COLO668 (cell line): ENCODE data around the gene CXCL11.
"Not testable (repeated sequence)": the region's sequence is repeated elsewhere in the genome, so short reads cannot be mapped to it uniquely, and the experiment has no call there.

Experiments
- DNase-seq: peaks from one replicate; lab custom pipeline; 2025; ENCODE audit not compliant: unreplicated experiment; lab: John Stamatoyannopoulos, UW

CXCL11 gene

DNA sequence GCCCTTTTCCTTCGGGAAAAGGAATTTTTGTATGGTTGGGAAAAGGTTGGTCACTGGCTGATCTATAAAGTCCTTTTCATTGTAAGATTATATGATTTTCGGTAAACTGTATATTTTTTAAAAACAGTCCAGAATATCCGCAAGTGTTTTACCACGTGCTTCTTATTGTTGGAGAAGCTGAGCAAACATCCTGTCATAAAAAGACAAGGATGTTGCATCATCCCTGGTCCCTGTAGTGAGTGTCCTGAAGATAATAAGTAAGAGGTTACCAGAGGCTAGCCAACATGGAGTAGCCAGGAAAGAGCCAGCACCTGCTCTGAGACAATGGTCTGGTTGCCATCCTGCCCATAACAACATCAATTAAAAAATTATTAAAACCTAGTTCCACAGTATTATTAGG, 33.7 kb downstream of the CXCL11 start:
- DNase-seq, result no peak

DNA sequence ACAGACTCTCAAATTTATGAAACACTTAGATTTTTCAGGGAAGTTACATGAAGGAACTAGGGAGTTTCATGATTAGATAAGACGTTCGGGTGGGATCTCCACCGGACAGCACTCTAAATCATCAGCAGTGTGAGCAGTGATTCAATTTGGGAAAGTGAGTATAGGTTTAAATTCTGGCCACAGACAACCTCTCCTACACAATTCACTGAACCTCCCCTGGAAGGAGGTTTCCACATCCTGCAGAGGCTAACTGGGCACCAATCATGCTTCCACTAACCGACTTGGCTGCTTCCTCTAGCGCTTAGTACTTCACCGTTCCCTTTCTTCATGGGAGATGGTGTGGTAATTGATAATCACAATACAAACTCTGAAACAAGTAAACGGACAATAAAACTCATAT, 34.2 kb downstream of the CXCL11 start:
- DNase-seq, result no peak

GRCh38 chr4:76000279-76000678, 35.6 kb downstream of the CXCL11 start:
- DNase-seq, result no peak

GRCh38 chr4:75998525-75999147, 37.2 kb downstream of the CXCL11 start:
- not testable (repeated sequence) for DNase-seq

DNA sequence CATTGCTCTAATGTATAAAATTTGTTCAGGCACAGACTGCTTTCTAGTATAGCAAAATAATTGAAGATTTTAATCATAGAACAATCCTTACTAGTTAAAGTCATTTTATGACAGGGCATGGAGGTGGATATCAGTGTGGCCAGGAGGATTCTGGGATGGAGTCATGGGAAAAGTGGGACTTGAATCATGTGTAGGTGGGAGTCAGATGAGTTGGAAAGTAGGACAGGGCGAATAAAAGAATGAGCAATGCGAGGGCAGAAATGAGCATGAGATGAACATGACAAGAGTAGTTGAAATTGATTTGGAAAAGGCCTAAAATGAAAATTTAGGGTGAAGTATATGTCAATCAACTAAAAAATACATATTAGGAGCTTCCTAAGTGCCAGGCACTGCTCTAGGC, 37.9 kb downstream of the CXCL11 start:
- DNase-seq, result no peak

- no peak for DNase-seq
These were observed 38.8 kb downstream of the CXCL11 start for GRCh38 chr4:75997081-75997480.

GRCh38 chr4:75995727-75996126, 40.1 kb downstream of the CXCL11 start:
- no peak for DNase-seq

GRCh38 chr4:75992462-75992861, 43.4 kb downstream of the CXCL11 start:
- no peak for DNase-seq

- DNase-seq, result no peak
These were observed 45.9 kb downstream of the CXCL11 start for GRCh38 chr4:75989846-75990528.

DNA sequence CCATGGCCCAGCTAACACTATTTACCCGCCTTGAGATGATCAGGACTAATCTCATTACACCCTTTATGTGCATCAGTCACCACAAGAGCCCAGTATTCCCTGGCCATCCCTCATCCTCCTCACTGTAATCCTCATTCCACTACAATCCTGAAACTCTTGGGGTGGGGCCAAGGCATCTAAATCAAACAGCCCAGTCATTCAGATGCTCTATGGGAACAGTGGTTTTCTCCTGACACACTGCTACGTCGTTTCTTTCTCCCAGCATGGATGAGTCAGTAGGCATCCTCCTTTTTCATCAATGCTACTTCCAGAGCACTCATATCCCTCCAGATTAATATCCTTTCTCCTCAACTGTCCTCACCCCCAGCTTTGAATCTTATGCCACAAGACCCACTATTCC, 50.8 kb downstream of the CXCL11 start:
- no peak for DNase-seq
